ENCODE measurements around the gene HTR4. TPM values are rescaled to one million over a fixed set of nuclear protein-coding genes. Genes with fewer than 3 reads are reported as not detected.

HTR4 gene
- total and polyA plus RNA-seq, 9 donors = 0.07 to 0.32 (median 0.11) TPM; not detected in 4

- Histone ChIP-seq H3K36me3 (no peaks in the 10 kb centered on the region), H3K4me3 (no peak overlapping the region), H3K4me1 (ENCODE audit: insufficient read depth) (no peaks in the 10 kb centered on the region), H3K27ac (no peak overlapping the region), H3K9me3 (no peaks in the 10 kb centered on the region), H3K27me3 (no peaks in the 10 kb centered on the region)
- TF ChIP-seq POLR2A (IDR thresholded peaks at IDR 0.05) (no peak), CTCF (IDR thresholded peaks at IDR 0.05) (no peak), EP300 (IDR thresholded peaks at IDR 0.05) (no peak)
- DNase-seq = no peak
- intact Hi-C loops (cut with DNase I) = no loop called here
- WGBS, 3 donors = 70 to 82% (median 77%) methylated on average over 2 of the region's 2 CpGs
Observed at GRCh38 chr5:148583421-148583965, 70.8 kb downstream of the HTR4 start.

GRCh38 chr5:148574167-148574566 lies 80.2 kb downstream of the HTR4 start:
- Histone ChIP-seq H3K36me3 (no peaks in the 10 kb centered on the region), H3K9me3 (no peaks in the 10 kb centered on the region), H3K27me3 (no peaks in the 10 kb centered on the region), H3K4me1 (ENCODE audit: insufficient read depth) (no peaks in the 10 kb centered on the region), H3K4me3 (no peak overlapping the region), H3K27ac (no peak overlapping the region)
- 39 to 56% (median 47%) methylated on average over 4 of the region's 4 CpGs for WGBS, 3 donors
- intact Hi-C loops (cut with DNase I) = no loop called here
- no peak for TF ChIP-seq POLR2A (IDR thresholded peaks at IDR 0.05)
- TF ChIP-seq EP300 (IDR thresholded peaks at IDR 0.05) = no peak
- TF ChIP-seq CTCF (IDR thresholded peaks at IDR 0.05) = no peak
- DNase-seq = no peak

DNA sequence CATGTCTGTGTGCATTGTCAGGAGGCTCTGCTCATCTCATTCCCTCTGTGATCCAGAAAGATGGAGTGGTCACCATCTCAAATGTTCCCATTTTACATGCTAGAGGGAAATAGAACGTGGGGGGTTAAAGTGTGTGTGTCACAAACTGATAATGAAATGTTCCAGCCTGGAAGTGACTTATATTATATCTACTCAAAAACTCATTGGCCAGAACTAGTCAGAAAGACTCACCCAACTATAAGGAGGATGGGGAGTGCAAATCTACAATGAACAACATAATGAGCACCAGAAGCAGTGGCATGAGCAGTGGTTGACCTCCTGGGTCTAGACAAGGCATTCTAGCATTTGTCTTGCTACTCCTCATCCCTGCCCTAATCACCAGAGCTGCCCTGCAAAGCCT lies 81.0 kb downstream of the HTR4 start:
- Histone ChIP-seq H3K27me3 (no peaks in the 10 kb centered on the region), H3K36me3 (no peaks in the 10 kb centered on the region), H3K9me3 (no peaks in the 10 kb centered on the region), H3K4me1 (ENCODE audit: insufficient read depth) (no peaks in the 10 kb centered on the region), H3K4me3 (no peak overlapping the region), H3K27ac (no peak overlapping the region)
- intact Hi-C loops (cut with DNase I) = no loop called here
- 37 to 58% (median 48%) methylated on average over 1 of the region's 1 CpG for WGBS, 3 donors
- no peak for TF ChIP-seq EP300 (IDR thresholded peaks at IDR 0.05)
- TF ChIP-seq CTCF (IDR thresholded peaks at IDR 0.05) = no peak
- TF ChIP-seq POLR2A (IDR thresholded peaks at IDR 0.05) = no peak
- no peak for DNase-seq

- TF ChIP-seq POLR2A (IDR thresholded peaks at IDR 0.05) (no peak), CTCF (IDR thresholded peaks at IDR 0.05) (no peak), EP300 (IDR thresholded peaks at IDR 0.05) (no peak)
- Histone ChIP-seq H3K27me3 (no peaks in the 10 kb centered on the region), H3K36me3 (no peaks in the 10 kb centered on the region), H3K4me1 (ENCODE audit: insufficient read depth) (no peaks in the 10 kb centered on the region), H3K9me3 (no peaks in the 10 kb centered on the region), H3K4me3 (no peak overlapping the region), H3K27ac (no peak overlapping the region)
- DNase-seq = no peak
- intact Hi-C loops (cut with DNase I) = no loop called here
Observed at GRCh38 chr5:148569948-148570347, 84.4 kb downstream of the HTR4 start.
